Hepatocyte (in vitro differentiated cells): ENCODE measurements around the gene UBE2QL1. TPM values are rescaled to one million over a fixed set of nuclear protein-coding genes. Genes with fewer than 3 reads are reported as not detected.

Experiments
- DNase-seq: peaks from one replicate; pipeline ENCODE4 v3.0.0-alpha.2; 2016; ENCODE audit warnings: low spot score
- H2AFZ ChIP-seq: fragments of 200-600 bp; sonication (generic); 2 replicates; pipeline ENCODE4 v1.6.0; 2016; ENCODE audit warnings: antibody characterized with exemption, mild to moderate bottlenecking
- H3K27ac ChIP-seq: fragments of 200-600 bp; sonication (generic); 2 replicates; pipeline ENCODE4 v1.5.1; 2016; ENCODE audit warnings: mild to moderate bottlenecking
- H3K27me3 ChIP-seq: fragments of 200-600 bp; sonication (generic); 2 replicates; pipeline ENCODE4 v1.6.1; 2016
- H3K36me3 ChIP-seq: fragments of 200-600 bp; sonication (generic); replicated peaks from 2 replicates; pipeline ENCODE4 v1.5.1; 2016; ENCODE audit warnings: low read depth; ENCODE audit not compliant: insufficient read depth
- H3K4me1 ChIP-seq: fragments of 200-600 bp; sonication (generic); 2 replicates; pipeline ENCODE4 v1.5.1; 2016; ENCODE audit warnings: mild to moderate bottlenecking, moderate library complexity; ENCODE audit not compliant: insufficient read depth
- H3K4me2 ChIP-seq: fragments of 200-600 bp; sonication (generic); 2 replicates; pipeline ENCODE4 v1.6.0; 2016
- H3K4me3 ChIP-seq: fragments of 200-600 bp; sonication (generic); 2 replicates; pipeline ENCODE4 v1.5.1; 2016; ENCODE audit warnings: mild to moderate bottlenecking
- H3K79me2 ChIP-seq: fragments of 200-600 bp; sonication (generic); 2 replicates; pipeline ENCODE4 v1.6.0; 2017; ENCODE audit warnings: mild to moderate bottlenecking
- H3K9me2 ChIP-seq: fragments of 200-600 bp; sonication (generic); replicated peaks from 2 replicates; pipeline ENCODE4 v1.6.0; 2017; ENCODE audit warnings: mild to moderate bottlenecking; ENCODE audit not compliant: insufficient read depth
- H3K9me3 ChIP-seq: fragments of 200-600 bp; sonication (generic); 2 replicates; pipeline ENCODE4 v1.5.1; 2016; ENCODE audit warnings: low read depth, mild to moderate bottlenecking
- H4K20me1 ChIP-seq: fragments of 200-600 bp; sonication (generic); 2 replicates; pipeline ENCODE4 v1.6.0; 2016; ENCODE audit warnings: mild to moderate bottlenecking; ENCODE audit not compliant: insufficient read depth, poor library complexity, severe bottlenecking
- EZH2 ChIP-seq: fragments of 200-600 bp; sonication (generic); IDR thresholded peaks from 2 replicates; pipeline ENCODE4 v1.6.1; 2016; ENCODE audit warnings: antibody characterized with exemption, mild to moderate bottlenecking, borderline replicate concordance
- EZH2phosphoT487 ChIP-seq: fragments of 200-600 bp; sonication (generic); IDR thresholded peaks from one replicate; pipeline ENCODE4 v1.6.1; 2018; ENCODE audit warnings: antibody characterized with exemption, mild to moderate bottlenecking, low read depth, moderate library complexity; ENCODE audit not compliant: unreplicated experiment, severe bottlenecking
- WGBS: methylation state at CpG from one replicate; pipeline ENCODE4 v1.1.6; 2016; ENCODE audit warnings: low lambda C conversion rate; ENCODE audit errors: missing lambda C conversion rate; 5-methylcytosine and 5-hydroxymethylcytosine counted together
- polyA plus RNA-seq: library from polyadenylated mRNA; unstranded; fragments of >200 nt; fragmentation: Nextera tagmentation; extraction: Ambion mirVana; gene quantifications from 2 replicates; pipeline ENCODE4 v1.2.1, GENCODE V29; 2016
- total RNA-seq: library from RNA; depleted of rRNA; stranded (reverse); fragments of >200 nt; gene quantifications from 2 replicates; pipeline ENCODE4 v1.2.3, GENCODE V29; 2014
- TF ChIP-seq, protein P1 (sequence below): fragments of 200-600 bp; sonication (generic); IDR thresholded peaks from 2 replicates; pipeline ENCODE4 v1.5.1; 2016; ENCODE audit warnings: antibody characterized with exemption, mild to moderate bottlenecking; ENCODE audit not compliant: poor library complexity

Gene UBE2QL1
- total and polyA plus RNA-seq, 2 experiments from 2014 or later, result 0.17 TPM; not detected in 1

DNA sequence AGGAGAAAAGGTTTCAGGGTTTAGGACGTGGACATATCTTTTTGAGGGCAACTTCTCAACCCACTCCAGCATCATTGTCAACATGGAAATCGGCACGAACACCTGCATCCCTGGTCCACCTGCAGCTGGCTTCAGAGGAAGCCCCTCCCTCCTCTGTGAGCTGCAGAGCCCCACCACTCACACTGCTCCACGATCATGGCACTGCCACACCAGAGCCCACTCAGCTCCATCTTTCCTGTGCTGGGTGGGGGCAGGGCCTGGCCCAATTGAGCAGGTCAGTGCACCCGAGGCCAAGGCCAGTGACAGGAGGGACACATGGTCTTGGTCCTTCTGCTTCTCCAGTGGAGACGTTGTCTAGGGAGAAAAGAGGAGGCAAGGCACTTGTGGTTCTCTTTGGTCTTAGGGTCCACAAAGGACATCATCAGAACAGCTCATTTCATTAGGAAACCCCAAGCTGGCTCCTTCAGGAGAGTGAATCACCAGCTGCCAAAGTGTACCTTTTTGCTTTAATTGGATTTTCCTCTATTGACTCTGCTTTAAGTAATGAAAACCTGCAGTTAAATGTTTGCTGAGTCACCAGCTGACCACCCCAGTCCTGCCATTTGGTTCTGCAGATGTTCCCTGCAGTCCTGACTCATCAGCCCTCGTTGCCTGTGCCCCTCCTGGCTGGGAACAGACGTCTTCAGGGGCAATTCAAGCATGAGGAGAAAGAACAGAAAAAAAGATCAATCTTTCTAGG lies 56.2 kb downstream of the UBE2QL1 start:
- no peaks in the 10 kb centered on the region for H3K27me3 ChIP-seq
- H3K79me2 ChIP-seq, result no peaks in the 10 kb centered on the region
- no peak overlapping the region for H2AFZ ChIP-seq
- H3K4me3 ChIP-seq, result no peak overlapping the region
- 65% methylated on average over 8 of the region's 8 CpGs for WGBS
- H4K20me1 ChIP-seq, result no peaks in the 10 kb centered on the region
- TF ChIP-seq EZH2phosphoT487 (no peak), EZH2 (no peak)
- TF ChIP-seq, protein P1, sequence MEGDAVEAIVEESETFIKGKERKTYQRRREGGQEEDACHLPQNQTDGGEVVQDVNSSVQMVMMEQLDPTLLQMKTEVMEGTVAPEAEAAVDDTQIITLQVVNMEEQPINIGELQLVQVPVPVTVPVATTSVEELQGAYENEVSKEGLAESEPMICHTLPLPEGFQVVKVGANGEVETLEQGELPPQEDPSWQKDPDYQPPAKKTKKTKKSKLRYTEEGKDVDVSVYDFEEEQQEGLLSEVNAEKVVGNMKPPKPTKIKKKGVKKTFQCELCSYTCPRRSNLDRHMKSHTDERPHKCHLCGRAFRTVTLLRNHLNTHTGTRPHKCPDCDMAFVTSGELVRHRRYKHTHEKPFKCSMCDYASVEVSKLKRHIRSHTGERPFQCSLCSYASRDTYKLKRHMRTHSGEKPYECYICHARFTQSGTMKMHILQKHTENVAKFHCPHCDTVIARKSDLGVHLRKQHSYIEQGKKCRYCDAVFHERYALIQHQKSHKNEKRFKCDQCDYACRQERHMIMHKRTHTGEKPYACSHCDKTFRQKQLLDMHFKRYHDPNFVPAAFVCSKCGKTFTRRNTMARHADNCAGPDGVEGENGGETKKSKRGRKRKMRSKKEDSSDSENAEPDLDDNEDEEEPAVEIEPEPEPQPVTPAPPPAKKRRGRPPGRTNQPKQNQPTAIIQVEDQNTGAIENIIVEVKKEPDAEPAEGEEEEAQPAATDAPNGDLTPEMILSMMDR, result no peak
- H3K36me3 ChIP-seq, result no peaks in the 10 kb centered on the region
- no peaks in the 10 kb centered on the region for H3K9me2 ChIP-seq
- no peaks in the 10 kb centered on the region for H3K9me3 ChIP-seq
- H3K4me1 ChIP-seq, result no peaks in the 10 kb centered on the region
- no peak overlapping the region for H3K27ac ChIP-seq
- peak; percentile 30 for DNase-seq
- H3K4me2 ChIP-seq, result no peak overlapping the region

DNA sequence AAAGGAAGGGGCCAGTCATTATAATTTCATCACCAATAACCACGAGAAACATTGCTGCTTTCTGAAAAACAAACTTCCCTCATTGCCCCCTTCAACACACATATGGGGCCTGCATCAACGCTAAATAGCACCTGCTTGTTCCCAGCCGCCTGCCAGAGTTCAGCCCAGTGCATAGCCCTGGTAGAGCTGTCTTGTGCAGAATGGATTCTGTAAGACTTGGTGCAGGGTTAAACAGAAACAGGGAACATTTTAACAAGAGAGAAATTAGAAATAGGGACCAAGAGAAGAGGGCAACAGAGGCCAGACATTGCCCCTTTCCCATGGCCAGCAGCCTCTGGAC lies 56.7 kb downstream of the UBE2QL1 start:
- Histone ChIP-seq H2AFZ (no peak overlapping the region), H3K36me3 (no peaks in the 10 kb centered on the region), H3K4me3 (no peak overlapping the region), H3K9me3 (no peaks in the 10 kb centered on the region), H3K27me3 (no peaks in the 10 kb centered on the region), H3K4me2 (no peak overlapping the region), H3K9me2 (no peaks in the 10 kb centered on the region), H3K79me2 (no peaks in the 10 kb centered on the region), H3K4me1 (no peaks in the 10 kb centered on the region), H4K20me1 (no peaks in the 10 kb centered on the region), H3K27ac (no peak overlapping the region)
- 61% methylated on average over 3 of the region's 3 CpGs for WGBS
- no peak for DNase-seq
- TF ChIP-seq, protein P1, result no peak
- TF ChIP-seq EZH2phosphoT487, result no peak
- TF ChIP-seq EZH2, result no peak

GRCh38 chr5:6505783-6506557 lies 57.3 kb downstream of the UBE2QL1 start:
- 90% methylated on average over 11 of the region's 11 CpGs for WGBS
- H3K27ac ChIP-seq, result no peak overlapping the region

GRCh38 chr5:6506611-6507010 lies 58.0 kb downstream of the UBE2QL1 start:
- no peak overlapping the region for H2AFZ ChIP-seq
- no peak for TF ChIP-seq EZH2
- TF ChIP-seq, protein P1, result no peak
- TF ChIP-seq EZH2phosphoT487, result no peak
- H3K4me1 ChIP-seq, result no peaks in the 10 kb centered on the region
- H3K79me2 ChIP-seq, result no peaks in the 10 kb centered on the region
- H3K27me3 ChIP-seq, result no peaks in the 10 kb centered on the region
- no peak overlapping the region for H3K4me3 ChIP-seq
- no peaks in the 10 kb centered on the region for H4K20me1 ChIP-seq
- WGBS, result 96% methylated on average over 10 of the region's 16 CpGs
- no peak for DNase-seq
- no peak overlapping the region for H3K4me2 ChIP-seq
- H3K9me2 ChIP-seq, result no peaks in the 10 kb centered on the region
- no peaks in the 10 kb centered on the region for H3K36me3 ChIP-seq
- no peak overlapping the region for H3K27ac ChIP-seq
- H3K9me3 ChIP-seq, result no peaks in the 10 kb centered on the region

More at GRCh38 chr5:6505783-6506557, 57.3 kb downstream of the UBE2QL1 start:
- no peaks in the 10 kb centered on the region for H3K27me3 ChIP-seq
- DNase-seq, result no peak
- no peaks in the 10 kb centered on the region for H3K36me3 ChIP-seq
- H2AFZ ChIP-seq, result no peak overlapping the region
- H3K4me1 ChIP-seq, result no peaks in the 10 kb centered on the region
- TF ChIP-seq EZH2phosphoT487 (no peak), EZH2 (no peak)
- no peaks in the 10 kb centered on the region for H4K20me1 ChIP-seq
- H3K4me2 ChIP-seq, result no peak overlapping the region
- H3K9me3 ChIP-seq, result no peaks in the 10 kb centered on the region
- H3K79me2 ChIP-seq, result no peaks in the 10 kb centered on the region
- H3K9me2 ChIP-seq, result no peaks in the 10 kb centered on the region
- H3K4me3 ChIP-seq, result no peak overlapping the region
